HEK293 (cell line): Measurements from ENCODE around the gene DDRGK1.
A peak's percentile ranks its signal among the peaks of the same experiment; 100 is the strongest.

ENCODE experiments used
- CTCF ChIA-PET: fragments of 350-600 bp; formaldehyde crosslinking; extraction: SDS; loops from one replicate; lab custom pipeline; 2021; ENCODE audit warnings: antibody characterized with exemption; lab: Yijun Ruan, JAX
- POLR2A ChIA-PET: fragments of 300-600 bp; formaldehyde crosslinking; extraction: SDS; loops from one replicate; lab custom pipeline; 2020; ENCODE audit warnings: antibody characterized with exemption, inconsistent platforms; lab: Yijun Ruan, JAX
- H3K27ac ChIP-seq: fragments of 200-500 bp; sonication (Bioruptor generic); 2 replicates; pipeline ENCODE4 v1.5.1; 2014; ENCODE audit warnings: low read depth, low read length, control low read depth, inconsistent platforms; ENCODE audit errors: extremely low read depth
- H3K36me3 ChIP-seq, 2 experiments: fragments of 200-500 bp in 1 of 2; sonication (Bioruptor generic) in 1 of 2; 1 replicate in 1 of 2; 2 replicates in 1 of 2; pipeline ENCODE4 v1.5.1; 2014 to 2017; ENCODE audit warnings: inconsistent platforms in 2 of 2, low read length in 2 of 2; ENCODE audit not compliant: control insufficient read depth in 2 of 2, insufficient read depth in 1 of 2
- H3K4me1 ChIP-seq: fragments of 200-500 bp; sonication (Bioruptor generic); 2 replicates; pipeline ENCODE4 v1.5.1; 2014; ENCODE audit warnings: mild to moderate bottlenecking, low read length, inconsistent platforms; ENCODE audit not compliant: control insufficient read depth, insufficient read depth
- H3K4me3 ChIP-seq: 2 replicates; pipeline ENCODE4 v1.5.1; 2011; ENCODE audit warnings: low read depth, mild to moderate bottlenecking, control low read depth, low read length, moderate library complexity
- H3K9me3 ChIP-seq: fragments of 200-500 bp; sonication (Bioruptor generic); 2 replicates; pipeline ENCODE4 v1.5.1; 2014; ENCODE audit warnings: low read depth, low read length, inconsistent platforms; ENCODE audit not compliant: control insufficient read depth, insufficient read depth
- KLF1 ChIP-seq: fragments of 450-650 bp; formaldehyde crosslinking; IDR thresholded peaks from 2 replicates; pipeline ENCODE4 v1.5.1; 2016; ENCODE audit warnings: missing biosample characterization, missing genetic modification characterization
- OVOL3 ChIP-seq: fragments of 450-650 bp; formaldehyde crosslinking; IDR thresholded peaks from 2 replicates; pipeline ENCODE4 v1.5.1; 2016; ENCODE audit warnings: missing biosample characterization, missing genetic modification characterization
- SCRT2 ChIP-seq: fragments of 450-650 bp; formaldehyde crosslinking; IDR thresholded peaks from 2 replicates; pipeline ENCODE4 v1.5.1; 2016; ENCODE audit warnings: missing biosample characterization, missing genetic modification characterization
- SP2 ChIP-seq: fragments of 450-650 bp; formaldehyde crosslinking; IDR thresholded peaks from 2 replicates; pipeline ENCODE4 v1.5.1; 2016; ENCODE audit warnings: missing biosample characterization, missing genetic modification characterization
- ZBTB20 ChIP-seq: fragments of 450-650 bp; formaldehyde crosslinking; IDR thresholded peaks from 2 replicates; pipeline ENCODE4 v1.5.1; 2016; ENCODE audit warnings: missing biosample characterization, missing genetic modification characterization
- ZEB2 ChIP-seq: fragments of 450-650 bp; formaldehyde crosslinking; IDR thresholded peaks from 2 replicates; pipeline ENCODE4 v1.5.1; 2016; ENCODE audit warnings: missing biosample characterization, missing genetic modification characterization
- ZNF138 ChIP-seq: fragments of 450-650 bp; formaldehyde crosslinking; IDR thresholded peaks from 2 replicates; pipeline ENCODE4 v1.5.1; 2016; ENCODE audit warnings: missing biosample characterization, missing genetic modification characterization, borderline replicate concordance
- ZNF157 ChIP-seq: fragments of 450-650 bp; formaldehyde crosslinking; IDR thresholded peaks from 2 replicates; pipeline ENCODE4 v1.5.1; 2016; ENCODE audit warnings: missing biosample characterization, missing genetic modification characterization
- ZNF16 ChIP-seq: fragments of 450-650 bp; formaldehyde crosslinking; IDR thresholded peaks from 2 replicates; pipeline ENCODE4 v1.5.1; 2016; ENCODE audit warnings: low read depth, missing biosample characterization, missing genetic modification characterization
- ZNF19 ChIP-seq: fragments of 450-650 bp; formaldehyde crosslinking; IDR thresholded peaks from 2 replicates; pipeline ENCODE4; 2016; ENCODE audit warnings: missing biosample characterization, missing genetic modification characterization, low read depth
- ZNF2 ChIP-seq: fragments of 450-650 bp; formaldehyde crosslinking; IDR thresholded peaks from 2 replicates; pipeline ENCODE4 v1.5.1; 2016; ENCODE audit warnings: missing biosample characterization, missing genetic modification characterization
- ZNF335 ChIP-seq: fragments of 450-650 bp; formaldehyde crosslinking; conservative IDR thresholded peaks from 2 replicates; pipeline ENCODE4 v1.5.1; 2016; ENCODE audit warnings: missing biosample characterization, missing genetic modification characterization
- ZNF48 ChIP-seq: fragments of 450-650 bp; formaldehyde crosslinking; IDR thresholded peaks from 2 replicates; pipeline ENCODE4 v1.5.1; 2016; ENCODE audit warnings: missing biosample characterization, missing genetic modification characterization
- ZNF549 ChIP-seq: fragments of 450-650 bp; IDR thresholded peaks from 2 replicates; pipeline ENCODE4 v1.5.1; 2018; ENCODE audit warnings: missing biosample characterization, missing genetic modification characterization, mild to moderate bottlenecking, inconsistent platforms, moderate library complexity
- ZNF558 ChIP-seq: fragments of 450-650 bp; formaldehyde crosslinking; IDR thresholded peaks from 2 replicates; pipeline ENCODE4 v1.5.1; 2016; ENCODE audit warnings: missing biosample characterization, missing genetic modification characterization
- ZXDB ChIP-seq: fragments of 450-650 bp; formaldehyde crosslinking; IDR thresholded peaks from 2 replicates; pipeline ENCODE4 v1.5.1; 2016; ENCODE audit warnings: missing biosample characterization, missing genetic modification characterization
- TF ChIP-seq, protein P1 (sequence below): fragments of 450-650 bp; formaldehyde crosslinking; conservative IDR thresholded peaks from 2 replicates; pipeline ENCODE4 v1.5.1; 2016; ENCODE audit warnings: low read depth, missing biosample characterization, missing genetic modification characterization
- TF ChIP-seq, protein P2 (sequence below): fragments of 450-650 bp; formaldehyde crosslinking; IDR thresholded peaks from 2 replicates; pipeline ENCODE4 v1.5.1; 2016; ENCODE audit warnings: missing biosample characterization, missing genetic modification characterization, borderline replicate concordance
- TF ChIP-seq, protein P3 (sequence below): IDR thresholded peaks from 2 replicates; pipeline ENCODE4 v1.6.1; 2011; ENCODE audit warnings: mild to moderate bottlenecking, low read depth, low read length, borderline replicate concordance
- TF ChIP-seq, protein P4 (sequence below): fragments of 450-650 bp; formaldehyde crosslinking; IDR thresholded peaks from 2 replicates; pipeline ENCODE4 v1.5.1; 2017; ENCODE audit warnings: missing biosample characterization, mild to moderate bottlenecking, missing genetic modification characterization, moderate library complexity
- TF ChIP-seq, protein P5 (sequence below): fragments of 450-650 bp; formaldehyde crosslinking; IDR thresholded peaks from 2 replicates; pipeline ENCODE4 v1.5.1; 2017; ENCODE audit warnings: missing biosample characterization, missing genetic modification characterization
- TF ChIP-seq, protein P6 (sequence below): fragments of 450-650 bp; formaldehyde crosslinking; IDR thresholded peaks from 2 replicates; pipeline ENCODE4 v1.5.1; 2016; ENCODE audit warnings: missing biosample characterization, missing genetic modification characterization
- TF ChIP-seq, protein P7 (sequence below): sonication (generic); formaldehyde crosslinking; IDR thresholded peaks from 2 replicates; pipeline ENCODE4 v1.8.1; 2022; ENCODE audit warnings: mild to moderate bottlenecking, moderate library complexity, missing genetic modification reagents

Gene DDRGK1

DNA sequence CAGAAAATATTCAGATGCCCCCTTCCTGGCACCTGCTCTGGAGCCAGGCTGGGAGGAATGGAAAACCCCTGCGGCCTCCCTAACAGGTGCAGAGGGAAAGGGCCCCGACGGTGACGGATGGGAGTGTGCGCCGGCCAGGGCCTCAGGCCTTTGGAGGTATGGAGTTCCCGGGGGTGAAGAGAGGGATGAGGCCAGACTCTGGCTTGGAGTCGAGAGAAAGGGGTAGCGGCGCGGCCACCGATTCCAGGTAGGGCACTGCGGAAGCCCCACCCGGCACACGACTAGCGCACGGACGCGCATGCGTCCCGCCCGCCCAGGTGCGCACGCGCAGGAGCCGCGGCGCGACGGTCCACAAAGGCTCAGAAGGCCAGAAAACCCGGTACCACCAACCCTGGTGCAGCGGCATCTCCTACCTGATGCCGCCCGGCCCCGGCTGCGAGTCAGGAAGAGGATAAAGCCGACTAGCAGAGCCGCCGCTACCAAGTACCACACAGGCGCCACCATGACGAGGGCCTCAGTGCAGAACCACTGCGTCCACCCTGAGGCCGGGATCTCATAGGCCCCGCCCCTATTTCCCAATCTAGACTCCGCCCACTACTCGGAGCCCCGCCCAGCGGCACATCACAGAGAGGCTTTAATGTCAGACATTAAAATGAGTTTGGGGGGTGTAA, at the start of gene DDRGK1:
Gene DDRGK1 (minus strand): TSS at position 559 of the 671 bp plus-strand sequence. CDS start 55 bp downstream, at position 504.
- Histone ChIP-seq H3K4me1 (peaks cover 9% of the 10 kb centered on the region), H3K27ac (peak within 1 kb of the TSS; percentile 96), H3K4me3 (peak within 1 kb of the TSS; percentile 89), H3K9me3 (no peaks in the 10 kb centered on the region), H3K36me3 (peaks cover 22 to 32% of the 10 kb centered on the region in 2 experiments; a peak in 2 of 3 replicates)
- POLR2A ChIA-PET, result interaction anchor here (1.2 to 1.8 kb wide), 5 partner anchors 13 to 45 kb away, joined by 3 to 11 read pairs (median 5); partner anchors contain the start of genes FASTKD5, LZTS3 and UBOX5
- CTCF ChIA-PET, result interaction anchor here (0.9 kb wide), 1 partner anchor 29 kb away, joined by 5 read pairs; no protein-coding TSS in a partner anchor
- TF ChIP-seq, protein P1, sequence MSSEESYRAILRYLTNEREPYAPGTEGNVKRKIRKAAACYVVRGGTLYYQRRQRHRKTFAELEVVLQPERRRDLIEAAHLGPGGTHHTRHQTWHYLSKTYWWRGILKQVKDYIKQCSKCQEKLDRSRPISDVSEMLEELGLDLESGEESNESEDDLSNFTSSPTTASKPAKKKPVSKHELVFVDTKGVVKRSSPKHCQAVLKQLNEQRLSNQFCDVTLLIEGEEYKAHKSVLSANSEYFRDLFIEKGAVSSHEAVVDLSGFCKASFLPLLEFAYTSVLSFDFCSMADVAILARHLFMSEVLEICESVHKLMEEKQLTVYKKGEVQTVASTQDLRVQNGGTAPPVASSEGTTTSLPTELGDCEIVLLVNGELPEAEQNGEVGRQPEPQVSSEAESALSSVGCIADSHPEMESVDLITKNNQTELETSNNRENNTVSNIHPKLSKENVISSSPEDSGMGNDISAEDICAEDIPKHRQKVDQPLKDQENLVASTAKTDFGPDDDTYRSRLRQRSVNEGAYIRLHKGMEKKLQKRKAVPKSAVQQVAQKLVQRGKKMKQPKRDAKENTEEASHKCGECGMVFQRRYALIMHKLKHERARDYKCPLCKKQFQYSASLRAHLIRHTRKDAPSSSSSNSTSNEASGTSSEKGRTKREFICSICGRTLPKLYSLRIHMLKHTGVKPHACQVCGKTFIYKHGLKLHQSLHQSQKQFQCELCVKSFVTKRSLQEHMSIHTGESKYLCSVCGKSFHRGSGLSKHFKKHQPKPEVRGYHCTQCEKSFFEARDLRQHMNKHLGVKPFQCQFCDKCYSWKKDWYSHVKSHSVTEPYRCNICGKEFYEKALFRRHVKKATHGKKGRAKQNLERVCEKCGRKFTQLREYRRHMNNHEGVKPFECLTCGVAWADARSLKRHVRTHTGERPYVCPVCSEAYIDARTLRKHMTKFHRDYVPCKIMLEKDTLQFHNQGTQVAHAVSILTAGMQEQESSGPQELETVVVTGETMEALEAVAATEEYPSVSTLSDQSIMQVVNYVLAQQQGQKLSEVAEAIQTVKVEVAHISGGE, result peak; percentile 41; the same call in 1 of the 2 replicates
- TF ChIP-seq ZNF558 (tag by site-specific recombination) (no peak), SP2 (tag by site-specific recombination) (peak; percentile 75), ZXDB (tag by site-specific recombination) (peak; percentile 71), ZNF157 (tag by site-specific recombination) (no peak), KLF1 (no peak), ZNF16 (no peak), ZNF138 (no peak), ZNF19 (tag by site-specific recombination) (no peak), OVOL3 (tag by site-specific recombination) (peak; percentile 9; the same call in 1 of the 2 replicates), SCRT2 (tag by site-specific recombination) (peak; percentile 57; the same call in 1 of the 2 replicates), ZNF549 (tag by site-specific recombination) (no peak), ZBTB20 (tag by site-specific recombination) (peak; percentile 81), ZNF48 (tag by site-specific recombination) (no peak), ZNF2 (tag by site-specific recombination) (peak; percentile 17; the same call in 1 of the 2 replicates), ZNF335 (tag by site-specific recombination) (peak; percentile 76), ZEB2 (tag by site-specific recombination) (peak; percentile 67)
- TF ChIP-seq, protein P2, sequence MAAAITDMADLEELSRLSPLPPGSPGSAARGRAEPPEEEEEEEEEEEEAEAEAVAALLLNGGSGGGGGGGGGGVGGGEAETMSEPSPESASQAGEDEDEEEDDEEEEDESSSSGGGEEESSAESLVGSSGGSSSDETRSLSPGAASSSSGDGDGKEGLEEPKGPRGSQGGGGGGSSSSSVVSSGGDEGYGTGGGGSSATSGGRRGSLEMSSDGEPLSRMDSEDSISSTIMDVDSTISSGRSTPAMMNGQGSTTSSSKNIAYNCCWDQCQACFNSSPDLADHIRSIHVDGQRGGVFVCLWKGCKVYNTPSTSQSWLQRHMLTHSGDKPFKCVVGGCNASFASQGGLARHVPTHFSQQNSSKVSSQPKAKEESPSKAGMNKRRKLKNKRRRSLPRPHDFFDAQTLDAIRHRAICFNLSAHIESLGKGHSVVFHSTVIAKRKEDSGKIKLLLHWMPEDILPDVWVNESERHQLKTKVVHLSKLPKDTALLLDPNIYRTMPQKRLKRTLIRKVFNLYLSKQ, result no peak
- TF ChIP-seq, protein P3, sequence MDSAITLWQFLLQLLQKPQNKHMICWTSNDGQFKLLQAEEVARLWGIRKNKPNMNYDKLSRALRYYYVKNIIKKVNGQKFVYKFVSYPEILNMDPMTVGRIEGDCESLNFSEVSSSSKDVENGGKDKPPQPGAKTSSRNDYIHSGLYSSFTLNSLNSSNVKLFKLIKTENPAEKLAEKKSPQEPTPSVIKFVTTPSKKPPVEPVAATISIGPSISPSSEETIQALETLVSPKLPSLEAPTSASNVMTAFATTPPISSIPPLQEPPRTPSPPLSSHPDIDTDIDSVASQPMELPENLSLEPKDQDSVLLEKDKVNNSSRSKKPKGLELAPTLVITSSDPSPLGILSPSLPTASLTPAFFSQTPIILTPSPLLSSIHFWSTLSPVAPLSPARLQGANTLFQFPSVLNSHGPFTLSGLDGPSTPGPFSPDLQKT, result no peak
- TF ChIP-seq, protein P4, sequence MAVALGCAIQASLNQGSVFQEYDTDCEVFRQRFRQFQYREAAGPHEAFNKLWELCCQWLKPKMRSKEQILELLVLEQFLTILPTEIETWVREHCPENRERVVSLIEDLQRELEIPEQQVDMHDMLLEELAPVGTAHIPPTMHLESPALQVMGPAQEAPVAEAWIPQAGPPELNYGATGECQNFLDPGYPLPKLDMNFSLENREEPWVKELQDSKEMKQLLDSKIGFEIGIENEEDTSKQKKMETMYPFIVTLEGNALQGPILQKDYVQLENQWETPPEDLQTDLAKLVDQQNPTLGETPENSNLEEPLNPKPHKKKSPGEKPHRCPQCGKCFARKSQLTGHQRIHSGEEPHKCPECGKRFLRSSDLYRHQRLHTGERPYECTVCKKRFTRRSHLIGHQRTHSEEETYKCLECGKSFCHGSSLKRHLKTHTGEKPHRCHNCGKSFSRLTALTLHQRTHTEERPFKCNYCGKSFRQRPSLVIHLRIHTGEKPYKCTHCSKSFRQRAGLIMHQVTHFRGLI (tag by site-specific recombination), result peak; percentile 86
- TF ChIP-seq, protein P5, sequence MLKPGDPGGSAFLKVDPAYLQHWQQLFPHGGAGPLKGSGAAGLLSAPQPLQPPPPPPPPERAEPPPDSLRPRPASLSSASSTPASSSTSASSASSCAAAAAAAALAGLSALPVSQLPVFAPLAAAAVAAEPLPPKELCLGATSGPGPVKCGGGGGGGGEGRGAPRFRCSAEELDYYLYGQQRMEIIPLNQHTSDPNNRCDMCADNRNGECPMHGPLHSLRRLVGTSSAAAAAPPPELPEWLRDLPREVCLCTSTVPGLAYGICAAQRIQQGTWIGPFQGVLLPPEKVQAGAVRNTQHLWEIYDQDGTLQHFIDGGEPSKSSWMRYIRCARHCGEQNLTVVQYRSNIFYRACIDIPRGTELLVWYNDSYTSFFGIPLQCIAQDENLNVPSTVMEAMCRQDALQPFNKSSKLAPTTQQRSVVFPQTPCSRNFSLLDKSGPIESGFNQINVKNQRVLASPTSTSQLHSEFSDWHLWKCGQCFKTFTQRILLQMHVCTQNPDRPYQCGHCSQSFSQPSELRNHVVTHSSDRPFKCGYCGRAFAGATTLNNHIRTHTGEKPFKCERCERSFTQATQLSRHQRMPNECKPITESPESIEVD (tag by site-specific recombination), result no peak
- TF ChIP-seq, protein P6, sequence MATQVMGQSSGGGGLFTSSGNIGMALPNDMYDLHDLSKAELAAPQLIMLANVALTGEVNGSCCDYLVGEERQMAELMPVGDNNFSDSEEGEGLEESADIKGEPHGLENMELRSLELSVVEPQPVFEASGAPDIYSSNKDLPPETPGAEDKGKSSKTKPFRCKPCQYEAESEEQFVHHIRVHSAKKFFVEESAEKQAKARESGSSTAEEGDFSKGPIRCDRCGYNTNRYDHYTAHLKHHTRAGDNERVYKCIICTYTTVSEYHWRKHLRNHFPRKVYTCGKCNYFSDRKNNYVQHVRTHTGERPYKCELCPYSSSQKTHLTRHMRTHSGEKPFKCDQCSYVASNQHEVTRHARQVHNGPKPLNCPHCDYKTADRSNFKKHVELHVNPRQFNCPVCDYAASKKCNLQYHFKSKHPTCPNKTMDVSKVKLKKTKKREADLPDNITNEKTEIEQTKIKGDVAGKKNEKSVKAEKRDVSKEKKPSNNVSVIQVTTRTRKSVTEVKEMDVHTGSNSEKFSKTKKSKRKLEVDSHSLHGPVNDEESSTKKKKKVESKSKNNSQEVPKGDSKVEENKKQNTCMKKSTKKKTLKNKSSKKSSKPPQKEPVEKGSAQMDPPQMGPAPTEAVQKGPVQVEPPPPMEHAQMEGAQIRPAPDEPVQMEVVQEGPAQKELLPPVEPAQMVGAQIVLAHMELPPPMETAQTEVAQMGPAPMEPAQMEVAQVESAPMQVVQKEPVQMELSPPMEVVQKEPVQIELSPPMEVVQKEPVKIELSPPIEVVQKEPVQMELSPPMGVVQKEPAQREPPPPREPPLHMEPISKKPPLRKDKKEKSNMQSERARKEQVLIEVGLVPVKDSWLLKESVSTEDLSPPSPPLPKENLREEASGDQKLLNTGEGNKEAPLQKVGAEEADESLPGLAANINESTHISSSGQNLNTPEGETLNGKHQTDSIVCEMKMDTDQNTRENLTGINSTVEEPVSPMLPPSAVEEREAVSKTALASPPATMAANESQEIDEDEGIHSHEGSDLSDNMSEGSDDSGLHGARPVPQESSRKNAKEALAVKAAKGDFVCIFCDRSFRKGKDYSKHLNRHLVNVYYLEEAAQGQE, result no peak
- TF ChIP-seq, protein P7, sequence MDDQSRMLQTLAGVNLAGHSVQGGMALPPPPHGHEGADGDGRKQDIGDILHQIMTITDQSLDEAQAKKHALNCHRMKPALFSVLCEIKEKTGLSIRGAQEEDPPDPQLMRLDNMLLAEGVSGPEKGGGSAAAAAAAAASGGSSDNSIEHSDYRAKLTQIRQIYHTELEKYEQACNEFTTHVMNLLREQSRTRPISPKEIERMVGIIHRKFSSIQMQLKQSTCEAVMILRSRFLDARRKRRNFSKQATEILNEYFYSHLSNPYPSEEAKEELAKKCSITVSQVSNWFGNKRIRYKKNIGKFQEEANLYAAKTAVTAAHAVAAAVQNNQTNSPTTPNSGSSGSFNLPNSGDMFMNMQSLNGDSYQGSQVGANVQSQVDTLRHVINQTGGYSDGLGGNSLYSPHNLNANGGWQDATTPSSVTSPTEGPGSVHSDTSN (CRISPR knock-in tag), result no peak
